HTERT RPE-1 (cell line): ENCODE results near the gene MDC1.
"Not testable (repeated sequence)": the region's sequence is repeated elsewhere in the genome, so short reads cannot be mapped to it uniquely, and the experiment has no call there.

ENCODE experiments used
- in situ Hi-C: fragments of 300-500 bp; cut with MboI; formaldehyde crosslinking; loops from 4 replicates; pipeline ENCODE4 v1.14.3; 2020; ENCODE audit warnings: low sequenced_read_pairs

The MDC1 gene

GRCh38 chr6:30717129-30717844 lies at the start of gene MDC1:
Gene MDC1, minus strand, starts transcription at chr6:30717281. Its CDS starts 2,106 bp downstream, at chr6:30715175.
- in situ Hi-C loops: no loop called here

- in situ Hi-C loops: no loop called here
Observed at GRCh38 chr6:30766461-30767157, 49.5 kb upstream of the MDC1 start.

DNA sequence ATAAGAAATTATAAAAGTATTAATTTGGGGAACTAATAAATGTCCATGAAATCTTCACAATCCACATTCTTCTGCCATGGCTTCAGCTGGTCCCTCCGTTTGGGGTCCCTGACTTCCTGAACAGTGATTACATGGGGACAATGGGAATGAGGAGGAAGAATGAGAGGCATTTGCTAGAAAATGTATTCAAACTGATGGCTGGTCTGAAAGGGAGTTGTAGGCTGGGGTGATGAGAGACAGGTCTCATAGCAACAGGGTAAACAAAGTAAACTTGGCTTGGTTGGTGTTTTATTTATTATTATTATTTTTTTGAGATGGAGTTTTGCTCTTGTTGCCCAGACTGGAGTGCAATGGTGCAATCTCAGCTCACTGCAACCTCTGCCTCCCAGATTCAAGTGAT lies 48.4 kb upstream of the MDC1 start:
- in situ Hi-C loops: not testable (repeated sequence)

DNA sequence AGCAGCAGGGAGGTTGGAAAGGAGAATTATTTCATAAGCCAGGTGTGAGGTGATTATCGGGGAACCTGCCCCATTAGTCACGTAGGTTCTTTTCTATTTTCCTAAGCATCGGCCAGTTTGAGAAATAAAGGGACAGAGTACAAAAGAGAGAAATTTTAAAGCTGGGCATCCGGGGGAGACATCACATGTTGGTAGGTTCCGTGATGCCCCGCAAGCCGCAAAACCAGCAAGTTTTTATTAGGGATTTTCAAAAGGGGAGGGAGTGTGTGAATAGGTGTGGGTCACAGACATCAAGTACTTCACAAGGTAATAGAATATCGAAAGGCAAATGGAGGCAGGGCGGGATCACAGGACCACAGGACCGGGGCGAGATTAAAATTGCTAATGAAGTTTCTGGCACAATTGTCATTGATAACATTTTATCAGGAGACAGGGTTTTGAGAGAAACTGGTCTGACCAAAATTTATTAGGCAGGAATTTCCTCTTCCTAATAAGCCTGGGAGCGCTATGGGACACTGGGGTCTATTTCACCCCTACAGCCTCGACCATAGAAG lies 47.5 kb upstream of the MDC1 start:
- in situ Hi-C loops: not testable (repeated sequence)

DNA sequence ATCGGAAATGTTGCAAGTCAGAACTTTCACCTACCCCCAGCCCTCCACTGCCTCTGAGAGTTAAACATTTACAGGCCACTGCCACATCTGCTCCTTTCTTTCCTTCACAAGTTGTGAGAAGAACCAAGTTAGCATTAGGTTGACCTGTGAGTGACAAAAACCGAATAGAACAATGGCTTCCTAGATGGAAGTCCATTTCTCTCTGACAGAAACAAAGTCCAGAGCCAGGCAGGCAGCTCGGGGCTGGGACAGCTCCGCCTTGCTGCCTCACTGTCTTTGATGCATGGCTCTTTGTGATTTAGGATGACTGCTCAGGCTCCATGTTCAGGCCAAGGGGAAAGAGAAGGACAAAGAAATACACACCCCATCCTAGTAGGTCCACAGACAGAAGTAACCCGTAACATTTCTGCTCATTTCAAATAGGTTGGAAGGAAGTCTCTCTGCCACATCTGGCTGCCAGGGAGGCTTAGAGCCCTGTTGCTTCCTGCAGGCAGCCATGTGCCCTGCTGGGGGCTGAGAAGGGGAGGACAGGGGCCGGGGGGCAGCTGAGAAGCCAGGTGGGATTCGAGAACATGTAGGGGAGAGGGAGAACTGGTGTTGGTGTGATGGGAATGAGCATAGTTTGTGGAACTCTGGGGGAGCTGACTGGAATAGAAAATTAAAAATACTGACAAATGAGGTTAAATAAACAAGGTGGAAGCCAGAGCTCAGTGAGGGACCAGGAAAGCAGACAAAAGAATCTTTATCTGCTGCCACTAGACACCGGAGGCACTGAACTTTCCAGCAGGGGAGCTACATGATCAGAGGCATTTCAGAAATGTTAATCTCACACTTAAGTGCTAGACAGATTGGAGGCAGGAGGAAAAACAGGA lies 46.8 kb upstream of the MDC1 start:
- in situ Hi-C loops: no loop called here

GRCh38 chr6:30763155-30763617 lies 46.1 kb upstream of the MDC1 start:
- in situ Hi-C loops: no loop called here

GRCh38 chr6:30761791-30762429 lies 44.8 kb upstream of the MDC1 start:
- in situ Hi-C loops: no loop called here

GRCh38 chr6:30760549-30760948 lies 43.5 kb upstream of the MDC1 start:
- in situ Hi-C loops: no loop called here

GRCh38 chr6:30759575-30760239 lies 42.6 kb upstream of the MDC1 start:
- in situ Hi-C loops: no loop called here

GRCh38 chr6:30757261-30757904 lies 40.3 kb upstream of the MDC1 start:
- in situ Hi-C loops: no loop called here

DNA sequence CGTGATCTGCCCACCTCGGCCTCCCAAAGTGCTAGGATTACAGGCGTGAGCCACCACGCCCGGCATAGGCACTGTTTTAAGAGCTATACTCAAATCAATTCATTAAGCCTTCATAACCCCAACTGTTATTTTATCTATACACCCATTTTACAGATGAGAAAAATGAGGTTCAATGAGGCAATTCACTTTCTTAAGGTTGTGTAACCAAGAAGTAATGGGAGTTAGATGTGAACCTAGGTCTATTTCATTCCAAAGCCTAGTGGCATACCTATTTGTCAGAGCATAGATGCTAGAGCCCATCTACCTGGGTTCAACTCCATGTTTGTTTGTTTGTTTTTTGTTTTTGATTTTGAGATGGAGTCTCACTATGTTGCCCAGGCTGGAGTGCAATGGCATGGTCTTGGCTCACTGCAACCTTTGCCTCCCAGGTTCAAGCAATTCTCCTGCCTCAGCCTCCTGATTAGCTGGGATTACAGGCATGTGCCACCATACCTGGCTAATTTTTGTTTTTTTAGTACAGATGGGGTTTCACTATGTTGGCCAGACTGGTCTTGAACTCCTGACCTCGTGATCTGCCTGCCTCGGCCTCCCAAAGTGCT lies 39.4 kb upstream of the MDC1 start:
- in situ Hi-C loops: not testable (repeated sequence)

DNA sequence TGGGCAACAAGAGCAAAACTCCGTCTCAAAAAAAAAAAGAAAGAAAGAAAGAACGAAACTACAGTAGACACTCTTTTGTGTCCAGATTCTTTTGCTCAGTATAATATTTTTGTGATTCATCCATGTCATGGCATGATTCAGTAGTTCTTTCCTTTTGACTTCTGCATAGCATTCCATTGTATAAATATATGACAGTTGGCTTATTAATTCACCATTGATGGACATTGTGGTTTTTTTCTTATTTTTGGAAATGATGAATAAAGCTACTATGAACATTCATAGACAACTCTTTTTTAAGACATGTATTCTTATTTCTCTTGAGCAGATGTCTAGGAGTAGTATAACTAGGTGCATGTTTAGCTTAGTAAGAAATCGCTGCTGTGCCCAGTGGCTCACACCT lies 37.5 kb upstream of the MDC1 start:
- in situ Hi-C loops: no loop called here

DNA sequence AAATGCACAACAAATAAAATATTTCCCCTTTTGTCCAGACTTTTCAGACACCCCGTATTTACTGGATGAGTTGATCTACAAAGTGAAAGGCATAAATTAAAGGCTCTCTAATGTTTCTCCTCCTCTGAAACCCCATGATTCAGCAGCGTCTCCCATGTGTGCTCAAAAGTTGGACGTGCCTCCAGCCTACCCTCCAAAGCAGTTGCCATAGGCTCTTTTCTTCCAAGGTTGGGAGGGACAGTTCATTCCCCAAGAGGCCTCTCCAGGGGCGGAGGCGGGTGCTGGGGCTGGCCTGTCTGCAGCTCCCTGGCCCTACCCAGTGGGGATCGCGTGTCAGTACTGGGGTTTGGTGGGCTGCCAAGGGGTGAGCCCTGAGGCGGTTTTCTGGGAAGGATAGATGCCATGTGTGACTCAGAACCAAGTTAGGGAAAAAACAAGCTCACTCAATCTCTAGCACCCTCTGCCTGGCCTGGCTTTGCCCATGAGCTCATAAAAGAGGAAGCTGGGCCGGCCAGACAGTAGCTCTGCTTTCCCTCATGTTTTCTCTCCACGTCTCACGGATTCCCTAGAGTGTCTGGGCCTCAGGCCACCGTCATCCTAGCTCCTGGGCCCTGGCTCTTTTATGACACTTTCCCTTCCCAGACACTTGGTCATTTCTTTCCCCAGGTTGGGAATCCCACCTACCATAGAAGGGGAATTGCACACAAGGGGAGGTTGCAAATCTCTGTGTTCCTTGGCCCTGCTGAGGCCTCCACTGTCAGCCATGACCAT lies 35.3 kb upstream of the MDC1 start:
- in situ Hi-C loops: no loop called here

- in situ Hi-C loops: no loop called here
Observed at GRCh38 chr6:30750379-30750668, 33.2 kb upstream of the MDC1 start.

DNA sequence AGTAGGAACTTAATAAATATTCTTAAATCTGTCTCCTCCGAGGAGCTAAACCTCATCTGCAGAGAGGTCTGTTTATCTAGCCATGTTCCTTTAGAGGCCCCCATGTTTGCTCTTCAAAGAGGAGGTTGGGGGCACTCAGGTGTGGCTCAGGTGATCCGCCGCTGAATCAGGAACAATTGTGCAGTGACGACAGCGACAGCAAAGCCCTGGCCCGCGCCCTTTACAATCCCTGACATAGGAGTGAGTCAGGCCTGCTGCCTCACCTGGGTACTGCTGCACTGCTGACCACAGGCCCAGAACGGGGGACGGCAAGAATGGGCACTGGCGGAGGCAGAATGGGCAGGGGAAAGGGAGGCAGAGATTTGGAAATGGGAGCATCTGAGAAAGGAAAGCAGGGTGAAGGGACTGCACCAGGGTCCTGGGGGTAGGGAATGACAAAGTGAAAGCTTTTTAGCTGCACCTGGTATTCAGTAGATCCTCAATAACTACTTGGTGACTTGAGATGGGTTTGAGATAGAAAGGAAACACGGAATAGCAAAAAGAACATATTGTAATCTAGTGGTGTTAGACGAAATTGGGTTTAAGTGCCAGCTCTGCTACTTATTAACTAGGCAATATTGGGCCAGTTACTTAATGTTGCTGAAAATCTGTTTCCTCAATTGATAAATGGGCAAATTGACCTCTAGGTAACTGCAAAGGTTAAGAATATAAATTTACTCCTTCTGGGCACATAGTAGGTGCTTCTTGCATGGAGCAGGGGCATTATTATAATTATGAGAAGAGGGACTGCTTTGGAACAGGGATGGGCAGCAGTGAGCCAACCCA lies 32.7 kb upstream of the MDC1 start:
- in situ Hi-C loops: no loop called here

- in situ Hi-C loops: no loop called here
Observed at GRCh38 chr6:30748851-30749540, 31.9 kb upstream of the MDC1 start.
